Sigmoid colon (tissue), 4 donors: ENCODE data around the gene HLA-DQB1.

ENCODE experiments used
- EP300 ChIP-seq, 4 donors: sonication (generic); formaldehyde crosslinking; IDR thresholded peaks; one replicate each; pipeline ENCODE4 v1.6.1; 2017; ENCODE audit warnings: antibody characterized with exemption in 4 of 4
- POLR2AphosphoS5 ChIP-seq, 4 donors: sonication (generic); formaldehyde crosslinking; IDR thresholded peaks; one replicate each; pipeline ENCODE4 v1.6.1; 2017; ENCODE audit warnings: antibody characterized with exemption in 4 of 4
- TF ChIP-seq, protein P1 (sequence below), 4 experiments: fragments of 450-650 bp in 3 of 4; fragments of 200-600 bp in 1 of 4; IDR thresholded peaks; one replicate each; pipeline ENCODE4 v1.5.1; 2016 to 2019; ENCODE audit warnings: antibody characterized with exemption in 4 of 4, mild to moderate bottlenecking in 3 of 4, moderate library complexity in 2 of 4

DNA sequence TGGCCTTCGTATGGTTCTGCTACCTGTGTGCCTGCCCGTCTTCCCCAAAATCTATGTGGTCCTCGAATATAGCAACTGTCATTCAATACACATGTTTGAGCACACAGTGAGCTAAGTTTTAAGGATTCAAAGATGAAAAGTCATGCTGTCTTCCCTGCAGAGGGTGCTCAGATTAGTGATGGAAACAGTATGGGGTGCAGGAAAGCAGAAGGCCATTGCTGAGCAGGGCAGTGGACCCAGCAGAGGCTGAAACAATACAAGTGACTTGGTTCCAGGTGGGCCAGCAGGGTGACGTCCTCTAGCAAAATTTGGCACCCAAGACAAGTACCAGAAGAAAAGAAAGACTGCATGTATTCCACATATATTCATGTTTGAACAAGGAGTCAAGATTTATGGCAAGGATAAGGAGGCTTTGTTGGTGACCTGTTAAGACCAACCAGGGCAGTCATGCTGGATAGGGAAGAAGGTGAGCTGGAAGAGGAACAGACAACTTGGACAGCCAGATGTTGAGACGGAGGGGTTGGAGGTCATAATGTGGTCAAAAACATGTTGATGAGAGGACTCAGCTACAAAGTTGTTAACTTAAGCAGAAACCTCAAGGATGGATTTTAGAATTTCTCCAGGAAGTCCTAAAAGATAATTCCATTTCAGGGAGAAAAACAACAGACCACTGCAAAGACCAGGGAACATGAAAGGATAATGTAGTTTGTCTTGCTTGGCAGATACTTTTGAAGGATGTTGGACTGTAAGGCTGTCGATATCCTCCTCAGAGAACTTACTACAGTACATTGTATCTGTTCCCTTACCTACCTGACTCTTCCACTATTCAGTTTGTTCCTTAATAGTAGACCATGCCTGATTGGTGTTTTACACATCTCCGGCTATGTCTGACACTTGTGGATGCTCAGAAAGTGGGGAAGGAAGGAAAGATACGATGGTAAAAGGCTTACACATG lies 26.7 kb downstream of the HLA-DQB1 start:
- TF ChIP-seq POLR2AphosphoS5 (IDR thresholded peaks at IDR 0.05) (no peak), EP300 (IDR thresholded peaks at IDR 0.05) (no peak)
- TF ChIP-seq, protein P1, sequence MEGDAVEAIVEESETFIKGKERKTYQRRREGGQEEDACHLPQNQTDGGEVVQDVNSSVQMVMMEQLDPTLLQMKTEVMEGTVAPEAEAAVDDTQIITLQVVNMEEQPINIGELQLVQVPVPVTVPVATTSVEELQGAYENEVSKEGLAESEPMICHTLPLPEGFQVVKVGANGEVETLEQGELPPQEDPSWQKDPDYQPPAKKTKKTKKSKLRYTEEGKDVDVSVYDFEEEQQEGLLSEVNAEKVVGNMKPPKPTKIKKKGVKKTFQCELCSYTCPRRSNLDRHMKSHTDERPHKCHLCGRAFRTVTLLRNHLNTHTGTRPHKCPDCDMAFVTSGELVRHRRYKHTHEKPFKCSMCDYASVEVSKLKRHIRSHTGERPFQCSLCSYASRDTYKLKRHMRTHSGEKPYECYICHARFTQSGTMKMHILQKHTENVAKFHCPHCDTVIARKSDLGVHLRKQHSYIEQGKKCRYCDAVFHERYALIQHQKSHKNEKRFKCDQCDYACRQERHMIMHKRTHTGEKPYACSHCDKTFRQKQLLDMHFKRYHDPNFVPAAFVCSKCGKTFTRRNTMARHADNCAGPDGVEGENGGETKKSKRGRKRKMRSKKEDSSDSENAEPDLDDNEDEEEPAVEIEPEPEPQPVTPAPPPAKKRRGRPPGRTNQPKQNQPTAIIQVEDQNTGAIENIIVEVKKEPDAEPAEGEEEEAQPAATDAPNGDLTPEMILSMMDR (IDR thresholded peaks at IDR 0.05): no peak
